Parathyroid adenoma (tissue), 2 donors: Measurements from ENCODE around the gene KCTD16.

Experiments used
- H2AFZ ChIP-seq: fragments of 300-600 bp; sonication (generic); one replicate; pipeline ENCODE4 v1.7.0; 2017; ENCODE audit warnings: antibody characterized with exemption, mild to moderate bottlenecking
- H3K27ac ChIP-seq: fragments of 300-600 bp; sonication (generic); one replicate; pipeline ENCODE4 v1.7.0; 2017
- H3K27me3 ChIP-seq: fragments of 300-600 bp; sonication (generic); one replicate; pipeline ENCODE4 v1.7.0; 2017; ENCODE audit warnings: low read length; ENCODE audit not compliant: control insufficient read depth, insufficient read depth
- H3K36me3 ChIP-seq: fragments of 300-600 bp; sonication (generic); one replicate; pipeline ENCODE4 v1.7.0; 2017; ENCODE audit warnings: low read length; ENCODE audit not compliant: control insufficient read depth, insufficient read depth
- H3K4me1 ChIP-seq: fragments of 300-600 bp; sonication (generic); one replicate; pipeline ENCODE4 v1.7.0; 2017; ENCODE audit warnings: control low read depth
- H3K4me2 ChIP-seq: fragments of 300-600 bp; sonication (generic); one replicate; pipeline ENCODE4 v1.7.0; 2017; ENCODE audit warnings: low read length
- H3K4me3 ChIP-seq: fragments of 300-600 bp; sonication (generic); one replicate; pipeline ENCODE4 v1.7.0; 2017; ENCODE audit warnings: low read depth, low read length
- H3K79me2 ChIP-seq: fragments of 300-600 bp; sonication (generic); one replicate; pipeline ENCODE4 v1.7.0; 2017; ENCODE audit warnings: control low read depth
- H3K9ac ChIP-seq: fragments of 300-600 bp; sonication (generic); one replicate; pipeline ENCODE4 v1.7.0; 2017; ENCODE audit warnings: mild to moderate bottlenecking
- H3K9me3 ChIP-seq: fragments of 300-600 bp; sonication (generic); one replicate; pipeline ENCODE4 v1.7.0; 2017; ENCODE audit warnings: low read length; ENCODE audit not compliant: control insufficient read depth
- CTCF ChIP-seq: fragments of 300-600 bp; sonication (generic); IDR thresholded peaks from one replicate; pipeline ENCODE4 v1.7.0; 2017; ENCODE audit warnings: antibody characterized with exemption, mild to moderate bottlenecking
- donor health status: primary hyperparathyroidism.

Gene KCTD16

GRCh38 chr5:144522698-144523097 is 352.0 kb downstream of the KCTD16 start:
- no peaks in the 10 kb centered on the region for H3K4me1 ChIP-seq
- no peak overlapping the region for H3K4me2 ChIP-seq
- H3K27ac ChIP-seq, result no peak overlapping the region
- H2AFZ ChIP-seq, result no peak overlapping the region
- H3K36me3 ChIP-seq, result no peaks in the 10 kb centered on the region
- H3K4me3 ChIP-seq, result no peak overlapping the region
- no peak overlapping the region for H3K9ac ChIP-seq
- H3K9me3 ChIP-seq, result no peaks in the 10 kb centered on the region
- no peaks in the 10 kb centered on the region for H3K79me2 ChIP-seq
- no peaks in the 10 kb centered on the region for H3K27me3 ChIP-seq
- no peak for TF ChIP-seq CTCF

DNA sequence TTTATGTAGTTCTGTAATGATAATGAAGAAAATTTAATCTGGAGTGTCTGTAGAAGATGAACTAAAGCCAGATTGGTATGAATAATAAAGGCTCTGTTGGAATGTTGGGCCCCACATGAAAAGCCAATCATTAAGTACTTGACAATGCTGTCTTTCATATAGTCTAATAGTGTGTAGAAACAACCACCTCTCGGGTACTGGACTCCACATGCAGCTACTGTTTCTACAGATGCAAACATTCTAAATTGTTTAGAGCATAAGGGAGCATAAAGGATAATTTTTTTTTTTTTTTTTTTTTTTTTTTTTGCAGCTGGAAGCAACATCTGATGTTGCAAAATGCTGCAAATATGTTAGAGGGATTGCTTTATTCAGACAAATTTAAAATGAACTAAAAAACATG is 354.3 kb downstream of the KCTD16 start:
- Histone ChIP-seq H3K4me1 (no peaks in the 10 kb centered on the region), H3K9me3 (no peaks in the 10 kb centered on the region), H3K79me2 (no peaks in the 10 kb centered on the region), H2AFZ (no peak overlapping the region), H3K36me3 (no peaks in the 10 kb centered on the region), H3K27ac (no peak overlapping the region), H3K27me3 (no peaks in the 10 kb centered on the region), H3K4me3 (no peak overlapping the region), H3K4me2 (no peak overlapping the region), H3K9ac (no peak overlapping the region)
- no peak for TF ChIP-seq CTCF

GRCh38 chr5:144531188-144531587 is 360.5 kb downstream of the KCTD16 start:
- H3K27ac ChIP-seq, result no peak overlapping the region
- H3K9me3 ChIP-seq, result no peaks in the 10 kb centered on the region
- H3K36me3 ChIP-seq, result no peaks in the 10 kb centered on the region
- no peaks in the 10 kb centered on the region for H3K27me3 ChIP-seq
- H3K79me2 ChIP-seq, result no peaks in the 10 kb centered on the region
- no peak overlapping the region for H3K4me3 ChIP-seq
- H3K4me1 ChIP-seq, result no peaks in the 10 kb centered on the region
- no peak overlapping the region for H2AFZ ChIP-seq
- no peak overlapping the region for H3K4me2 ChIP-seq
- no peak overlapping the region for H3K9ac ChIP-seq
- TF ChIP-seq CTCF, result no peak
